Upper lobe of right lung (tissue), 1 donor: ENCODE measurements around the gene SUGCT. TPM values are rescaled to one million over a fixed set of nuclear protein-coding genes. Genes with fewer than 3 reads are reported as not detected.

Experiments used
- ATAC-seq: fragments of 200-7000 bp; cut with Tn5 transposase; one replicate; pipeline ENCODE4 v1.9.1; 2020; ENCODE audit warnings: mild to moderate bottlenecking, moderate library complexity
- DNase-seq: peaks from one replicate; pipeline ENCODE4 v3.0.0-alpha.2; 2020
- H3K27ac ChIP-seq: fragments of 200-600 bp; one replicate; pipeline ENCODE4 v1.8.0; 2022
- H3K27me3 ChIP-seq: fragments of 200-600 bp; one replicate; pipeline ENCODE4 v1.8.0; 2022; ENCODE audit warnings: mild to moderate bottlenecking
- H3K36me3 ChIP-seq: fragments of 200-600 bp; one replicate; pipeline ENCODE4 v1.8.0; 2022
- H3K4me1 ChIP-seq: fragments of 200-600 bp; one replicate; pipeline ENCODE4 v1.8.0; 2022
- H3K4me3 ChIP-seq: fragments of 200-600 bp; one replicate; pipeline ENCODE4 v1.8.0; 2022; ENCODE audit warnings: mild to moderate bottlenecking
- H3K9me3 ChIP-seq: fragments of 200-600 bp; one replicate; pipeline ENCODE4 v1.8.0; 2022
- intact Hi-C: fragments of 100-400 bp; cut with DNase I; formaldehyde crosslinking; loops from one replicate; pipeline ENCODE4 v1.11.0; 2022
- total RNA-seq: library from RNA; stranded (reverse); fragmentation: NEBNext Ultra II Directional; extraction: Animal tissue kit (Norgen Biotek cat#: 25700); gene quantifications from one replicate; pipeline ENCODE4 v1.2.1, GENCODE V29; 2021
- TF ChIP-seq, protein P1 (sequence below): fragments of 200-600 bp; IDR thresholded peaks from one replicate; pipeline ENCODE4 v1.8.0; 2022; ENCODE audit warnings: antibody characterized with exemption
- donor health status: DM: no; HTN: yes; CAD: no; lungs with severe emphysema.

The SUGCT gene
- total RNA-seq, 1 donor from 2014 or later: 4.1 TPM

- TF ChIP-seq, protein P1, sequence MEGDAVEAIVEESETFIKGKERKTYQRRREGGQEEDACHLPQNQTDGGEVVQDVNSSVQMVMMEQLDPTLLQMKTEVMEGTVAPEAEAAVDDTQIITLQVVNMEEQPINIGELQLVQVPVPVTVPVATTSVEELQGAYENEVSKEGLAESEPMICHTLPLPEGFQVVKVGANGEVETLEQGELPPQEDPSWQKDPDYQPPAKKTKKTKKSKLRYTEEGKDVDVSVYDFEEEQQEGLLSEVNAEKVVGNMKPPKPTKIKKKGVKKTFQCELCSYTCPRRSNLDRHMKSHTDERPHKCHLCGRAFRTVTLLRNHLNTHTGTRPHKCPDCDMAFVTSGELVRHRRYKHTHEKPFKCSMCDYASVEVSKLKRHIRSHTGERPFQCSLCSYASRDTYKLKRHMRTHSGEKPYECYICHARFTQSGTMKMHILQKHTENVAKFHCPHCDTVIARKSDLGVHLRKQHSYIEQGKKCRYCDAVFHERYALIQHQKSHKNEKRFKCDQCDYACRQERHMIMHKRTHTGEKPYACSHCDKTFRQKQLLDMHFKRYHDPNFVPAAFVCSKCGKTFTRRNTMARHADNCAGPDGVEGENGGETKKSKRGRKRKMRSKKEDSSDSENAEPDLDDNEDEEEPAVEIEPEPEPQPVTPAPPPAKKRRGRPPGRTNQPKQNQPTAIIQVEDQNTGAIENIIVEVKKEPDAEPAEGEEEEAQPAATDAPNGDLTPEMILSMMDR: no peak
- no peaks in the 10 kb centered on the region for H3K9me3 ChIP-seq
- DNase-seq (no peak), ATAC-seq (no peak)
- no peak overlapping the region for H3K27ac ChIP-seq
- no peaks in the 10 kb centered on the region for H3K27me3 ChIP-seq
- H3K36me3 ChIP-seq: no peaks in the 10 kb centered on the region
- intact Hi-C loops: no loop called here
- H3K4me3 ChIP-seq: no peak overlapping the region
- H3K4me1 ChIP-seq: no peaks in the 10 kb centered on the region
These were observed 475.7 kb downstream of the SUGCT start for GRCh38 chr7:40610461-40610860.

DNA sequence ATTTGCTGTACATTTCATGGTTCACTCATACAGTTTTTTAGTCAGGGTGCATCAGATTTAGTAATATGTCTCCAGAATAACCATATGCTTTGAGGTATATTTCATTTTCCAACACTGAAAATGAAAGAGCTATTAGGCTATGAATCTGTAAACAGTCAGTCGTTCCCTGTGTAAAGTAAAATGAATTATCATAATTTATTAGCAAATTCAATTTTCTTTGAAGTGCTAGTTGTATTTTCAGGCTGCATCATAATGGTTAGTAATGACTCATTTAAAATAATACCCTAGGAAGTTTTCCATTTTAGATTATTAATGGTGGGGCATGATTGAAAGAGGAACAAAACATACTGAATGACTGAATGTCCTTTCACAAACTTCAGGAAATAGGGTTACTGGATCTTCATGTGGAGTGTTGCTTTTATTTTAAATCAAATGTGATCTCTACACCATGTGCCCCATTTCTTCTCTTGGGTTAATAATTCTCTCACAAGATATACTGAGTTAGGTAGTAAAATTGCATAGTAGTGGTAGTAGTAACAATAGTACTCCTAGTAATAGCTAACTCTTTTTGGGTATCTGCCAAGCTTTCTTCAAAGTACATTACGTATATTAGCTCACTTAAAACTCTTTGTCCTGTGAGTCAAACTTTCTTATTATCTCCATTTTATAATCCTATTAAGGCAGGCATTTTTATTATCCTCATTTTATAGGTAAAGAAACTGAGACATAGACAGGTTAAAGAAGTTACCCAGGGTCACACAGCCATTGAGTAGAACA lies 476.5 kb downstream of the SUGCT start:
- no peaks in the 10 kb centered on the region for H3K36me3 ChIP-seq
- H3K9me3 ChIP-seq: no peaks in the 10 kb centered on the region
- intact Hi-C loops: no loop called here
- ATAC-seq (no peak), DNase-seq (no peak)
- TF ChIP-seq, protein P1: no peak
- no peak overlapping the region for H3K27ac ChIP-seq
- no peaks in the 10 kb centered on the region for H3K4me1 ChIP-seq
- H3K4me3 ChIP-seq: no peak overlapping the region
- H3K27me3 ChIP-seq: no peaks in the 10 kb centered on the region

DNA sequence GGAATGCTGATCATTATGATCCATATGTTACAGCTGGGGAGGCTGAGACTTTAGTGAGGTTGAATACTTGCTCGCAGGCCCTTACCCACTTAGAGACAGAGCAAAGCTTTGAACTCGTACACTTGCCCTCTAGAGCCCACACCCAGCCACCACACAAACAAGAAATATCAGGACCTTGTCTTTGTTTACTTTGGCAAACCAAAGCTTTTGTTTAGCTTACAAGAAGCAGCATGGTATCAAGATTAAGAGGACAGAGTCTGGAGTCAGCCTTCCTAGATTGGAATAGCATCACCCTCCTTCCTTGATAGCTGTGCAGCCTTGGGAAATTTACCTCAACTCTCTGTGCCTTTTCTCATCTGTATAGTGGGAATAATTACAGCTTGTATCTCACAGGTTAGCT lies 477.5 kb downstream of the SUGCT start:
- Histone ChIP-seq H3K27ac (no peak overlapping the region), H3K9me3 (no peaks in the 10 kb centered on the region), H3K27me3 (no peaks in the 10 kb centered on the region), H3K4me1 (no peaks in the 10 kb centered on the region), H3K4me3 (no peak overlapping the region), H3K36me3 (no peaks in the 10 kb centered on the region)
- TF ChIP-seq, protein P1: no peak
- DNase-seq (no peak), ATAC-seq (no peak)
- intact Hi-C loops: no loop called here

- ATAC-seq: no peak
- Histone ChIP-seq H3K9me3 (no peaks in the 10 kb centered on the region), H3K4me3 (no peak overlapping the region), H3K4me1 (no peaks in the 10 kb centered on the region), H3K36me3 (no peaks in the 10 kb centered on the region), H3K27ac (no peak overlapping the region), H3K27me3 (no peaks in the 10 kb centered on the region)
- no peak for DNase-seq
- intact Hi-C loops: no loop called here
- TF ChIP-seq, protein P1: no peak
These were observed 484.8 kb downstream of the SUGCT start for GRCh38 chr7:40619647-40620046.

GRCh38 chr7:40621592-40621998 lies 486.8 kb downstream of the SUGCT start:
- no peaks in the 10 kb centered on the region for H3K9me3 ChIP-seq
- TF ChIP-seq, protein P1: no peak
- no peak for DNase-seq
- H3K27me3 ChIP-seq: no peaks in the 10 kb centered on the region
- no peaks in the 10 kb centered on the region for H3K4me1 ChIP-seq
- intact Hi-C loops: no loop called here
- no peak overlapping the region for H3K4me3 ChIP-seq
- ATAC-seq: no peak
- no peaks in the 10 kb centered on the region for H3K36me3 ChIP-seq
- H3K27ac ChIP-seq: no peak overlapping the region
